ENCODE data around the gene CAV1.

The CAV1 gene

GRCh38 chr7:116575853-116576252 is 51.0 kb downstream of the CAV1 start:
- TF ChIP-seq CTCF (IDR thresholded peaks at IDR 0.05) (no peak), ZFX (IDR thresholded peaks at IDR 0.05; ENCODE audit: borderline replicate concordance) (no peak)
- no peak overlapping the region for H3K27ac ChIP-seq

GRCh38 chr7:116576350-116577319 is 51.8 kb downstream of the CAV1 start:
- no peak overlapping the region for H3K27ac ChIP-seq
- TF ChIP-seq ZFX (IDR thresholded peaks at IDR 0.05; ENCODE audit: borderline replicate concordance) (no peak), CTCF (IDR thresholded peaks at IDR 0.05) (no peak)

- TF ChIP-seq CTCF (IDR thresholded peaks at IDR 0.05) = no peak
- no peak for TF ChIP-seq ZFX (IDR thresholded peaks at IDR 0.05; ENCODE audit: borderline replicate concordance)
- H3K27ac ChIP-seq = no peak overlapping the region
These were observed 52.6 kb downstream of the CAV1 start for GRCh38 chr7:116577320-116577871.

- no peak for TF ChIP-seq CTCF (IDR thresholded peaks at IDR 0.05)
- no peak overlapping the region for H3K27ac ChIP-seq
These were observed 53.7 kb downstream of the CAV1 start for GRCh38 chr7:116578526-116578925.

GRCh38 chr7:116579322-116579721 is 54.5 kb downstream of the CAV1 start:
- H3K27ac ChIP-seq = no peak overlapping the region

GRCh38 chr7:116579835-116580234 is 55.0 kb downstream of the CAV1 start:
- no peak overlapping the region for H3K27ac ChIP-seq
- no peak for TF ChIP-seq ZFX (IDR thresholded peaks at IDR 0.05; ENCODE audit: borderline replicate concordance)
- no peak for TF ChIP-seq CTCF (IDR thresholded peaks at IDR 0.05)

More at GRCh38 chr7:116579322-116579721, 54.5 kb downstream of the CAV1 start:
- TF ChIP-seq CTCF (IDR thresholded peaks at IDR 0.05) (no peak), ZFX (IDR thresholded peaks at IDR 0.05; ENCODE audit: borderline replicate concordance) (no peak)

- TF ChIP-seq ZFX (IDR thresholded peaks at IDR 0.05; ENCODE audit: borderline replicate concordance) = no peak
- TF ChIP-seq CTCF (IDR thresholded peaks at IDR 0.05) = no peak
These were observed 57.4 kb downstream of the CAV1 start for GRCh38 chr7:116582164-116582732.

More at GRCh38 chr7:116582164-116582732, 57.4 kb downstream of the CAV1 start:
- H3K27ac ChIP-seq = no peak overlapping the region
